IPS-18c (cell line): Measurements from ENCODE around the gene ZNF117.
"Not testable (repeated sequence)": the region's sequence is repeated elsewhere in the genome, so short reads cannot be mapped to it uniquely, and the experiment has no call there.

Experiments used
- H3K4me3 ChIP-seq: 2 replicates; pipeline ENCODE4 v1.7.0; 2013; ENCODE audit warnings: low read depth, mild to moderate bottlenecking, low read length, moderate library complexity; ENCODE audit not compliant: insufficient read depth
- H3K9me3 ChIP-seq: one replicate; pipeline ENCODE4 v1.6.1; 2013; ENCODE audit warnings: mild to moderate bottlenecking, low read length, moderate library complexity; ENCODE audit not compliant: control insufficient read depth, insufficient read depth

The ZNF117 gene

GRCh38 chr7:64990936-64991335 is at the start of gene ZNF117:
ZNF117 (minus strand) TSS chr7:64991036.
- H3K9me3 ChIP-seq: peaks cover 13% of the 10 kb centered on the region
- no peak within 1 kb of the TSS for H3K4me3 ChIP-seq

DNA sequence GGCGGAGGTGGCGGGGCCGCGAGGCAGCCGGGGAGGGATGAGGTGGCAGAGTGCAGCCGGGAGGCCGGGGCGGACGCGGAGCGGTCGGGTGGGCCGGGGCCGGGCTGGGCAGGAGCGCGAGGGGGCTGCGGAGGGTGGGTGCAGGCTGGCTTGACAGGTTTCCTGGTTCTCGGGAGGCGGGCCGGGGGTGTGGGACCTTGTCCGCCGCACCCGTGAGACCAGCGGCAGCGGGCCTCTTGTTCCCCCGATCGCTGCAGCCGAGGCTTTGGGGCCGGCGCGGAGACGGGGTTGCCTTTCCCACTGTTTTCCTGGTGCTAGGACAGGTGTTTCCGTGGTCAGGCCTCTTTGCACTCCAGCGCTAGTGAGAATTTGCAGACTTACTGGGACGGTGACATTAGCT is 47.9 kb upstream of the ZNF117 start:
- H3K4me3 ChIP-seq: peak overlapping the region; percentile 64
- not testable (repeated sequence) for H3K9me3 ChIP-seq

DNA sequence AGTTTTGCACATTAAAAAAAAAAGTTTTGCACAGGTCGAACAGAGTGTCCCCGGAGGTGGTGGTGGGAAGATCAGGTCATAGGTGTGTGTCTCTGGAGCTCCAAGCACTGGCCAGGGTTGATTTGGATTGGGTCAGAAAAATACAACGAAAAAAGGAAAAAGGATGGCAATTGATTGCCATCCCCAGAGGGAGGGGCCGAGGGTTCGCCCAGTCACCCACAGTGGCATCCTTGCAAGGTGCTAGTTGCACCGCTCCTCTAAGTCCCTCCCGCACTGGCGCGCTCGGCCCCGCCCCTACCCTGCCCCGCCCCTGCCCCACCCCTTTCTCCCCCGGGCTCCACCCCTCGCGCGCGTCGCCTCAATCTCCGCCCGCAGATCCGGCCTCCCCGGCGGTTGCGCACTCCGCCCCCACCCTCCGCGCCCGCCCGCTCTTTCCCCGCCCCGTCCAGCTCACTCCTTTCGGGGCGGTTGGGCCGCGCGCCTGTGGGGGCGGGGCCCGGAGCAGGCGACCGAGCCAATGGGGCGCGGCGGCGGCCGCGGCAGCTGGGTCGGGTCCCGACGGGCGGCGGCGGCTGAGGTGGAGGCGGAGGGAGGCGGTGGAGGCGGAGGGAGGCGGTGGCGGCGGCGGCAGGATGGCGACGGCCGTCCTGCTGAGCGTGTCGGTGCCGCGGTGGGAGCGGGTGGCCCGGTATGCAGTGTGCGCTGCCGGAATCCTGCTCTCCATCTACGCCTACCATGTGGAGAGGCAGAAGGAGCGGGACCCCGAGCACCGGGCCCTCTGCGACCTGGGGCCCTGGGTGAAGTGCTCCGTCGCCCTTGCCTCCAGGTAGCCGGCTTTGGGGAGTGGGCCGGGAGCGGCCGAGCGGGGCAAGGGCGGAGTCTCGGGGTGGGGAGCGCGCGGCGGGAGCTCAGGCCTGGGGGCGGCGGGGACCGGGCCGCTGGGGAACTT is 47.2 kb upstream of the ZNF117 start:
- Histone ChIP-seq H3K4me3 (peak overlapping the region; percentile 71), H3K9me3 (peaks cover 2% of the 10 kb centered on the region)

- H3K4me3 ChIP-seq, H3K9me3 ChIP-seq: not testable (repeated sequence)
Measured at GRCh38 chr7:65036526-65036925, 45.7 kb upstream of the ZNF117 start.

DNA sequence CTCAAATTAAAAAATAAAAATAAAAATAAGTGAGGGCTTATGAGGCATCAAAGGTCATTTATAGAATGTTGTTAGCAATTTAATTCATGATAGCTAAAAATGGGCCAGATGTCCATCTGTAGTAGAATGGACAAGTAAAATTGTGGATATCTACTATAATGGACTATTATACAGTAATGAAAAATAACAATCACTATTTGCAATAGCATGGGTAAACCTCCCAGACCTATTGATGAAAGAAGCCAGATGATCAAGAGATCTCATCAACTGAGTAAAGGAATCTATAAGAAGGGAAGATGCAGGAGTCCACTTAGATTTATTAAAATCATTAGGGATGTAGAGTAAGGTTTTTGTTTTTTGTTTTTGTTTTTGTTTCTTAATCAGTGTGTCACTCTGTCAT is 44.6 kb upstream of the ZNF117 start:
- not testable (repeated sequence) for H3K9me3 ChIP-seq, H3K4me3 ChIP-seq

DNA sequence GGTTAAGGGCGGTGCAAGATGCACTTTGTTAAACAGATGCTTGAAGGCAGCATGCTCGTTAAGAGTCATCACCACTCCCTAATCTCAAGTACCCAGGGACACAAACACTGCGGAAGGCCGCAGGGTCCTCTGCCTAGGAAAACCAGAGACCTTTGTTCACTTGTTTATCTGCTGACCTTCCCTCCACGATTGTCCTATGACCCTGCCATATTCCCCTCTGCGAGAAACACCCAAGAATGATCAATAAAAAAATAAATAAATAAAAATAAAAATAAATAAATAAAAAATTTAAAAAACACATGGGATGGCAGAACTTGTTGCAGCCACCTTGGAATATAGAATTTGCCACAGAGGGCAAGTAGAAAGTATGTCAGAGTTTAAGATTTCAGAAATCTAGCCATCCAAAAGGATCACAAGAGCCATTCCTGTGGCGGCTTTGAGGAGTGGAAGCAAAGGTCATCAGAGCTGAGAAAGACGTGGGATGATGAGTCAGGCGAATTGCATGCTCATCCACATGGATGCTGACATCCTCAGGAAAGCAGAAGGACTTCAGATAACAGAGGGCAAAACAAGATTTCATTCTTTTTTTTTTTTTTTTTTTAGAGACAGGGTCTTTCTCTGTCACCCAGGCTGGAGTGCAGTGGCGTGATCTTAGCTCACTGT is 43.4 kb upstream of the ZNF117 start:
- not testable (repeated sequence) for H3K9me3 ChIP-seq, H3K4me3 ChIP-seq

DNA sequence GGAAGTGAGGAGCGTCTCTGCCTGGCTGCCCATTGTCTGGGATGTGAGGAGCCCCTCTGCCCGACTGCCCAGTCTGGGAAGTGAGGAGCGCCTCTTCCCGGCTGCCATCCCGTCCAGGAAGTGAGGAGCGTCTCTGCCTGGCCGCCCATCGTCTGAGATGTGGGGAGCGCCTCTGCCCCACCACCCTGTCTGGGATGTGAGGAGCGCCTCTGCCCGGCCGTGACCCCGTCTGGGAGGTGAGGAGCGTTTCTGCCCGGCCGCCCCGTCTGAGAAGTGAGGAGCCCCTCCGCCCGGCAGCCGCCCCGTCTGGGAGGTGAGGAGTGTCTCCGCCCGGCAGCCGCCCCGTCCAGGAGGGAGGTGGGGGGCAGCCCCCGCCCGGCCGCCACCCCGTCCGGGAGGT is 42.6 kb upstream of the ZNF117 start:
- H3K4me3 ChIP-seq, H3K9me3 ChIP-seq: not testable (repeated sequence)

GRCh38 chr7:65025023-65025422 is 34.2 kb upstream of the ZNF117 start:
- not testable (repeated sequence) for H3K9me3 ChIP-seq, H3K4me3 ChIP-seq

- not testable (repeated sequence) for H3K9me3 ChIP-seq, H3K4me3 ChIP-seq
Measured at GRCh38 chr7:65020978-65021377, 30.1 kb upstream of the ZNF117 start.

DNA sequence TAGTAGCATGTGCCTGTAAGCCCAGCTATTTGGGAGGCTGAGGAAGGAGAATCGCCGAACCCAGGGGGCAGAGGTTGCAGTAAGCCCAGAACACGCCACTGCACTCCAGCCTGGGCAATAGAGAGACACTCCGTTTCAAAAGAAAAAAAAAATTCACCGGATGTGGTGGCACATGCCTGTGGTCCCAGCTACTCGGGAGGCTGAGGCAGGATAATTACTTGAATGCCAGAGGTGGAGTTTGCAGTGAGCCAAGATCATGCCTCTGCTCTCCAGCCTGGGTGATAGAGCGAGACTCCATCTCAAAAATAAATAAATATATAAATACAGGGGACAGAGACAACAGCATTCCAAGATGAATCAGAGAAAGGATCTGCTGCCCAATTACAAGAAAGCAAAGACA is 19.0 kb upstream of the ZNF117 start:
- not testable (repeated sequence) for H3K4me3 ChIP-seq, H3K9me3 ChIP-seq

DNA sequence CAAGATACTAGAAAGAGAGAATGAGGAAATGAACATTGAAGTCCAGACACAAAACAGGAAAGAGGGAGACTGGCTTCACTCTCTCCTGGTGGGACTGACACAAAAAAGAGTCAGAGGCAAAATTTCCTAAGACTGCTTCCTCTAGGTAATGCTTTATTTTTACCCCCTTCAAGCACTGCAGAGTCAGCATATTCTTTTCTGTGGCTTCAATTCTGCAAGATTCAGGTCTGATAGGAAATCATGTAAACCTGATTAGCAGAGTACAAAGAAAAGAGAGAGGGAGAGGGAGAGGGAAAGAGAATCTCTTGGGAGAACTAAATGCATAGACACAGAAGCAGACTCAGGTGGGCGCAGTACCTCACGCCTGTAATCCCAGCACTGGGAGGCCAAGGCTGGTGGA is 18.6 kb upstream of the ZNF117 start:
- not testable (repeated sequence) for H3K4me3 ChIP-seq, H3K9me3 ChIP-seq

DNA sequence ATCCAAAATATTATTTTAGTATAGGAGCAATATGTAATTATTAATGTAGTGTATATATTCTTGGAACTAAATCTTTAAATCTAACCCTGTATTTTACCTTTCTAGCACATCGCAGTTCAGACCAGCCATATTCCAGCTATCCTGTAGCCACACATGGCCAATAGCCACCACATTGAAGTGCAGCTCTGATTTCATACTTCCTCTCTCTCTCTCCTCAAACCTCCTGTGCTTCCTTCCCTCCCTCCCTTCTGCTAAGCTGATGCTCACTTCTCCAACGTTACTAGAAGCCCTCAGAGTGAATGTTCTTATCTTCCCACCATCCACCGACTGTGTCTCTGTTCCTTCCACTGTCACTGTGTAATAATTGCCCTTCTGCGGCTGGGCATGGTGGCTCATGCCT is 16.2 kb upstream of the ZNF117 start:
- not testable (repeated sequence) for H3K9me3 ChIP-seq, H3K4me3 ChIP-seq

DNA sequence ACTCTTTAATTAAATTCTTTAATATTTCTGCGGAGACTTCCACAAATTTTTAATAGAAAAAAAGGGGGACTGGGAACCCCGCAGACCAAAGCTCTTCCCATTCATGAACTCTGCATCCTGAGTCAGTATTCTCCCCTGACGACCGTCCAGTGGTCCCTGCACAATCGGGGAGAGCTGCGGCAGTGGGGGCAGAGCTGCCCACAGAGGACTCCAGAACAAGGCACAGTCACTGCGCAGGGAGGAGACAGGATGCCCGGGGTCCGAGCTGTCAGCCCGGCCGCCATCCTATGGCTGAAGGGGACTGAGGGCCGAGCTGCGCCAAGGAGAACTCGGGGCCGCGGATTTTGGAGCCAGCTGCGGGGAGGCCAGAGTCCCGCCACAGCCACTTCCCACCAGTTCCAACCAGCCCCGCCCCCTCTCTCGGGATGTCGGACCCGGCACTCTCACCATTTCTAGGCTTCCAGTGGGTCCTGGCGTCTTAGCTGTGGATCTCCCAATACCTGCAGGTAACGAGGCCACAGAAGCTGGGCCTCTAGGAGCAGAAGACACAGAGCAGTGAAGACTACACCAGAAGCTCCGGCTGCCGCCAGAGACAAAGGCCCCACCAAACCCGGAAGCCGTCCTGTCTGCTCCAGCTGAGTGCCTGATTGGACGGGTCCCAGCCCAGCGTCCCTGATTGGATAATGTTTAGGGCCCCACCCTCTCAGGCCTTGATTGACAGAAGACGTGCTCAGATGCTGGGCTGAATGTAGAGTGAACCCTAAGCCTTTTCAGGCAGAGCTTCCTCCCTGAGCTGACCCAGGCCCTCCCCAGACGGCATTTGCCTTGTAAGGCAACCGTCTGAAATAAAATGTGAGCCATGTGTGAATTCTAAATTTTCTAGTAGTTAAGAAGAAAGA is 15.5 kb upstream of the ZNF117 start, which contains the start of gene ERV3-1:
Gene ERV3-1 (minus strand): TSS at position 594 of the 899 bp plus-strand sequence. CDS start 13,661 bp downstream, outside the sequence.
- Histone ChIP-seq H3K4me3 (peak within 1 kb of the TSS; percentile 92), H3K9me3 (no peaks in the 10 kb centered on the region)

DNA sequence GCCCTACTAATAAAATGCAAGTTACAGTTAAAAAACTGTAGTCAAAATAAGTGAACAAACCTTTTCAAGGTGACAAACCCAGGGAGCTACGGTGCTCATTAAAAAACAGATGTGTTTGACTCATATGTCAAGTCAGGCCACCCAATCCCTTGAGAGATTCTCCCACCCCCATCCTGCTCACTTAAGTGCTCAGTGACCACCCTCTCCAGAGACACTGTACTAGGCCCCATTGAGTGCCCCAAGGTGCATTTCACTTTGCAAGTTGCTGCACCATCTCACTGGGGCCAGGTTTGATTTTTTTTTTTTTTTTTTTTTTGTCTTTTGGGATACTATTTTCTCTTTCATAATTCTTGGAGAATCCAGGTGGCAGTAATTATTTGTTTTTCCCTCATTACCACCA is 13.7 kb upstream of the ZNF117 start:
- Histone ChIP-seq H3K4me3 (no peak overlapping the region), H3K9me3 (peaks cover under 1% of the 10 kb centered on the region)

DNA sequence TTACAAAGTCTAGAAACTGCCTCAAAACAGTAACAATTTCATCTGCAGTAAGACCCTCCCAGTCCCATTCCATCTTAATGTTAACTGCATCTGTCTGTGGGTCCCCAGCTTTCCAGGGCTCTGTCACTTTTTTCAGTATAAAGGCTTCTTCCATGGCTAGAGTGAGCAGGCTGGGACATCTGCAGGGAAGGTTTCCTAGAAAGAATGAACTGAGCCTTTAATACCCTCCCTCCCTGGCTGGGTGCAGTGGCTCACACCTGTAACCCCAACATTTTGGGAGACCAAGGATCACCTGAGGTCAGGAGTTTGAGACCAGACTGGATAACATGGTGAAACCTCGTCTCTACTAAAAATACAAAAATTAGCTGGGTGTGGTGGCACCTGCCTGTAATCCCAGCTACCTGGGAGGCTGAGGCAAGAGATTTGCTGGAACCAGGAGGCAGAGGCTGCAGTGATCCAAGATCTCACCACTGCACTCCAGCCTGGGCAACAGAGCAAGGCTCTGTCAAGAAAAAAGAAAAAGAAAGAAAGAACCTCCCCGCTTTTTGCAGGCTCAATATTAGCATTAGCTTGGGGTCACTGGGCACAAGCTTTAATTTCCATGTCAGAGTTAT is 12.2 kb upstream of the ZNF117 start:
- no peak overlapping the region for H3K4me3 ChIP-seq
- peaks cover 3% of the 10 kb centered on the region for H3K9me3 ChIP-seq

GRCh38 chr7:65001291-65001814 is 10.5 kb upstream of the ZNF117 start:
- Histone ChIP-seq H3K4me3 (no peak overlapping the region), H3K9me3 (peaks cover 12% of the 10 kb centered on the region)
